Left hindlimb (tissue), 1 donor: ENCODE results near the gene CLCNKA.
"Not testable (repeated sequence)": the region's sequence is repeated elsewhere in the genome, so short reads cannot be mapped to it uniquely, and the experiment has no call there.

Source experiments
- DNase-seq: peaks from one replicate; pipeline ENCODE4 v3.0.0-alpha.2; 2018

Gene CLCNKA

DNA sequence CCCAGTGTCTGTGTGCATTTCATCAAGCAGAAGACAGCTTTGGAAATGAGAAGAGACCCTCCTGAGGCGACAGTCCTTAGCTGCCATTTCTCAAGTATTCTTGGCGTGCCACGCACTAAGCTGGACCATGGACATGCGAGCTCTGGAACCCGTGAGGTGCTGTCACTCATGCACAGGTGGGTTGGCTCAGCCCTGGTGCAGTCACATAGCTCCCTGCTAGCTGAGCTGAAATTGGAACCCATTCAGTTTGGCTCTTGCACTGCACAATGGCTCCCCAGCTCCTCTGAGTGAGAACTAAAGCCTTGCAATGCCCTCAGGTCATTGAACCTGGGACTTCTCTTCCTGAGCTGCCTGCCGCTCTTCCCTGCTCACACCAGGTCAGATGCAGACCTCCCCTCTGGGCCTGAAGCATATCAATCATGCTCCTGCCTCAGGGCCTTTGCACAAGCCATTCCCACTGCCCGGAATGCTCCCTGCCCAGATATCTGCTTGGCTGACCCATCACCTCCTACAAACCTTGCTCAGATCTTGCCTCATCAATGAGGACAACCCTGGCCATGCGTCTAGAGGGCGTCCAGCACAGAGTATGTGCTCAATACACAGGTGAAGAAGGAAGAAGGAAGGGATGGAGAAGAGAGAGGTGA lies 24.1 kb upstream of the CLCNKA start:
- DNase-seq: no peak

DNA sequence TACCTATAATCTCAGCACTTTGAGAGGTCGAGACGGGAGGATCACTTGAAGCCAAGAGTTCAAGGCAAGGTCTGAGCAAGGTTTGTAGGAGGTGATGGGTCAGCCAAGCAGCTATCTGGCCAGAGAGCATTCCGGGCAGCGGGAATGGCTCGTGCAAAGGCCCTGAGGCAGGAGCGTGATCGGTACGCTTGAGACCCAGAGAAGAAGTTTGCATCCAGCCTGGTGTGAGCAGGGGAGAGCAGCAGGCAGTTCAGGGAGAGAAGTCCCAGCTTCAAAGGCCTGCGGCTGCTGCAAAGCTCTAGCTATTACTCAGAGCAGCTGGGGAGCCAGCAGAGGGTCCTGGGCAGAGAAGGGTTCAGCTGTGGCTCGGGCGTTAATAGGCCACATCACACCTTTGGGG lies 22.9 kb upstream of the CLCNKA start:
- DNase-seq: no peak

DNA sequence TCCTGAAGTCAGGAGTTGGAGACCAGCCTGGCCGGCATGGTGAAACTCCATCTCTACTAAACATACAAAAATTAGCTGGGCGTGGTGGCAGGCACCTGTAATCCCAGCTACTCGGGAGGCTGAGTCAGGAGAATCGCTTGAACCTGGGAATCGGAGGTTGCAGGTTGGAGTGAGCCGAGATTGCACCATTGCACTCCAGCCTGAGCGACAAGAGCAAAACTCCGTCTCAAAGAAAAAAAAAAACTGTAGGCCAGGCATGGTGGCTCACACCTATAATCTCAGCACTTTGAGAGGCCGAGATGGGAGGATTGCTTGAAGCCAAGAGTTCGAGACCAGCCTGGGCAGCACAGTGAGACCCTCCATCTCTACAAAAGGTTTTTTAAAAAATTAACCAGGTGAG lies 20.6 kb upstream of the CLCNKA start:
- not testable (repeated sequence) for DNase-seq

DNA sequence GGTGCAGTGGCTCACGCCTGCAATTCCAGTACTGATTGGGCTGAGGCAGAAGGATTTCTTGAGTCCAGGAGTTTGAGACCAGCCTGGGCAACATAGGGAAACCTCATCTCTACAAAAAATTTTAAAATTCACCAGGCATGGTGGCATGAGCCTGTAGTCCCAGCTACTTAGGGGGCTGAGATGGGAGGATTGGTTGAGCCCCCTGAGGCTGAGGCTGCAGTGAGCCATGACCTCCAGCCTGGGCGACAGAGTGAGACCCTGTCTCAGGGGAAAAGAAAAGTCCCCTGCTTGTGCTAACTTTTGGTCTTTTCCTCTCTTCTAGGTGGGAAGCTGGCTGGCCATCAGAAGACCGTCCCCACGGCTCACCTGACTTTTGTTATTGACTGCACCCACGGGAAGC lies 16.2 kb upstream of the CLCNKA start:
- DNase-seq: no peak

DNA sequence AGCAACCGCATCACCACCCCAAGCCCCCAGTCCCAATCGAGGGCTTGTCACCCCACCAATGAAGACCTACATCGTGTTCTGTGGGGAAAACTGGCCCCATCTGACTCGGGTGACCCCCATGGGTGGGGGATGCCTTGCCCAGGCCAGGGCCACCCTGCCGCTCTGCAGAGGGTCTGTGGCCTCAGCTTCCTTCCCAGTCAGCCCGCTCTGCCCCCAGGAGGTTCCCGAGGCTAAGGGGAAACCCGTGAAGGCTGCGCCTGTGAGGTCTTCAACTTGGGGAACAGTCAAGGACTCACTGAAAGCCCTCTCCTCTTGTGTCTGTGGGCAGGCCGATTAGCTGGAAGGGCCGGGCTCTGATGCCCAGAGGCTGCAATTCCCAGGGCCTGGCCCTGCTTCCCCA lies 15.8 kb upstream of the CLCNKA start:
- DNase-seq: no peak

DNA sequence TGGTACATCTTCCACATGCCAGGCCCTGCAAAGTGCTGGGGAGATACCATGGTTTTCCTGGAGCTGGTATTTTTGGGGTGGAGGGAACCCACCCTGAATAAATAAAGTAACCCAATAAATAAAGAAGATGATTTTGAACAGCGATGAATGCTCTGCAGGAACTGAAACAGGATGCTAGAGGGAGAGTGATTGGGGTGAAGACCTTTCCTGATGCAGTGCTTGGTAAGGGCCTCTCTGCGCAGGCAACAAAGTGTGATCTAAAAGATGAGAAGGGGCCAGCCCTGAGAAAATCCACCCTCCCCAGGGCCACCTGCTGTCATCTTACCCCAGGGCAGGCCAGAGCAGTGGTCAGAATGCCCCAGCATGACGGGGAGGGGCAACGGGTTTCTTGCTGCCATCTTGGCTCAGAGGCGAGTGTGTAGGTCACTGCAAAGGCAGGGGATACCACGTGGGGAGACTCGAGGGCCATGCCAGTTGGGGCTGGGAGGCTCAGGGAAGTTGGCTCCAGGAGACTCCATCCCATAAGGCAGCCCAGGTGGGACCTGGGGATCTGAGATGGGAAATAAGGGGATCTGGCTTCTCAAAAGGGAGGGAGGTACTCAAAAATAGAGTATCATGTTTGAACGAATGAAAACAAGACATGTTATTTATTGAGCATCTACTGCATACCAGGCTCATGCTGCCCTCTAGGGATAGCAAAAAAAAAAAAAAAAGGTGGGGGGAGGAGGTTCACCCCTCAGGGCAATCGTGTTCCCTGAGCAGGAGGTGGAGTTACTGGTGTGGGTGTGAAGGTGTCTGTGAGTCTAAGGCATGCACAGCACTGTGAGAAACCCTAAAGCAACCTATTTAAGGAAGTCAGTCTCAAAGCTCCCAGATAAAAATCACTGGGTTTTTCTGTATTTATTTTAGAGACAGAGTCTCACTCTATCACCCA lies 15.0 kb upstream of the CLCNKA start:
- no peak for DNase-seq

DNA sequence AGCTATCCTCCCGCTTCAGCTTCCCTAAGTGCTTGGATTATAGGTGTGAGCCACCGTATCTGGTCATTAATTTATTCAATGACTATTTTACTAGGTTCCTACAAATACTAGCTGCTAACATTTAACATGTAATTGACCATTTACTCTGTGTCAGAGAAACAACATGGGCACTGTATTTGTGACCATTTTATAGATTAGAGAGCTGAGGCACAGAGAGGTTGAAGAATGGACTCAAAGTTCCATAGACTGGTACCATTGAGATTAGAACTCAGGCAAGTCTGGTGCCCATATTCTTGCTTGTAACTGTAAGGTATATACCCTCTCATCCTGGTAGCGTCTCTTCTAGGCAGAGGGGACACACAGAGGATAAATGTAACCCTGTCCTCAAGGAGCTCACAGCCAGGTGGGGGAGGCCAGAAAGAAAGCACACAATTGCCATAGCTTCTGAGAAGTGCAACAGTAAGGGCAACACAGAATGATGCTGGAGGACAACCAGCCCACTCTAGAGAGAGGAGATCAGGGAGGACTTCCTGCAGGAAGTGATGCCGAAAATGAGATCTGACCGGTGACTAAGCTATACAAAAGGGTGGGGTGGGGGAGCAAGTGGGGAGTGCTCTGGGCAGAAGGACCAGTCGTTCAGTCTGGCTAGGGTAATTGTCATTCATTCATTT lies 14.0 kb upstream of the CLCNKA start:
- no peak for DNase-seq

DNA sequence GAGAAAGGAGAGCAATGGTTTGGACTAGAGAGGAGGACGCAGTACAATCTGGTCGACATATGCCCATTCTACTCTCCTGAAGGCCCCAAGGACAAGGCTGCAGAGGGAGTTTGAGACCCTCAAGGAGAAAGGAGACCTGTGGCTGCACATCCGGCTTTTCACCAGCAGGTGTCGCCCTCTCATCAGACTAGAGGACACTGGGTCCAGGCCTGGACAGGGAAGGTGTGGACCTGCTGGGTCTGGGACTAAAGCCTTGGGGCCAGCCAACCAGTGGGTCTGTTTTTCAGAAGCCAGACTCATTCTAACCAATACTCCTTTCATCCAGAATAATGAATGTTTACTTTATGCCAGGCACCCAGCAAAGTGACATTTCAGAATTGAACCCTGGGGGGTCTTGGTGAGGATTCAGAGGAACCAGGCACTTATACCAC lies 12.8 kb upstream of the CLCNKA start:
- DNase-seq: peak; percentile 84

DNA sequence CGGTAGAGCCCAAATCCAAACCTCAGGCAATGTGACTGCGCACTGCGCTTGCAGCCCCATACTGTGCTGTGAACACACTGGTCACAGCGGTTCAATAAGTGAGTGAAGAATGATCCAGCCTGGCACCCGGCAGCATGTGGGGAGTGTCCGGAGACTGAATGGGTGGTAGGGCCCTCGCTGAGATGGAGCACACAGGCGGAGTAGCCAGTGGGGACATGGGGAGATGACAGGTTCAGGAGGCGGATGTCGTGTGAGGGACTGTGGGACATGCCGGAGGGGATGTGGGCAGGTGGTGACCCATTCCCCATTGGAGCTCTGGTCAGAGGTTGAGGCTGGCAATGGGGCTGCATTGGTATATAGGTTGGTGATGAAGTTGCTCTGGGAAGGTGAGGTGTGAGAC lies 12.2 kb upstream of the CLCNKA start:
- DNase-seq: no peak

DNA sequence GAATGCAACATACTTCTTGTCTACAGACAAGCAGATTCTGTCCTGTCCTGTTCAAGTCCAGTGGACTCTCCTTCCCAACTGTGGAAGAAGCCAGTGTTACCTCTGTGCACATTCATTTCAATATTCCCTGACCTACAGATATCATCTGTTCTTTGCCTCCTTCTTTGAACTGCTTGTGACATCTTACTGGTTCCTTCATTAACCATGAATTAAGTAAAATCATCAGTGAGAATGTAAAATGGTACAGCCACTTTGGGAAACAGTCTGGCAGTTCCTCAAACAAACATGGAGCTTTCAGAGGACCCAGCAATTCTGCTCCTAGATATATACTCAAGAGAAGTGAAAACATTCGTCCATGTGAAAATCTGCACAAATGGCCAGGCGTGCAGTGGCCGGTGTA lies 11.0 kb upstream of the CLCNKA start:
- no peak for DNase-seq

DNA sequence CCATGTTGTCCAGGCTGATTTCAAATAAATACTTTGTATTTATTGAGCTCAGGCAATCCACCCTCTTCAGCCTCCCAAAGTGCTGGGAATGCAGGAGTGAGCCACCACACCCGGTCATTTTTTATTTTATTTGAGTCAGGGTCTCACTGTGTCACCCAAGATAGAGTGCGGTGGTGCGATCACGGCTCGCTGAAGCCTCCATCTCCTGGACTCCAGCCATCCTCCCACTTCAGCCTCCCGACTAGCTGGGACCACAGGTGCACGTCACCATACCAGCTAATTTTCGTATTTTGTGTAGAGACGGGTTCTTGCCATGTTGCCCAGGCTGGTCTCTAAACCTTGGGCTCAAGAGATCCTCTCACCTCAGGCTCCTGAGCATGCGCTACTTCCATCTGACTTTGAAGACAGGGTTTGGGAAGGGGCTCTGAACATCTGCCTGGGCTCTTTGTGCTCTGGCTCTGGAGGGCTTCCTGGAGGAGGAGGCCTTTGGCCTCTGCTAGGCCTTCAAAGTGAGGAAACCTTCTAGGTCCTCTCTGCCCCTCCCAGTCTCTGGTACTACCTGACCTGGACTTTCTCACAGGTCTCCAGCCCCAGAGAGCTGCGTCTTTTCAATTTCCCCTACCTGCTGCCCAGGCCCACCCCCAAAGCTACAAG lies 9.8 kb upstream of the CLCNKA start:
- DNase-seq: no peak

DNA sequence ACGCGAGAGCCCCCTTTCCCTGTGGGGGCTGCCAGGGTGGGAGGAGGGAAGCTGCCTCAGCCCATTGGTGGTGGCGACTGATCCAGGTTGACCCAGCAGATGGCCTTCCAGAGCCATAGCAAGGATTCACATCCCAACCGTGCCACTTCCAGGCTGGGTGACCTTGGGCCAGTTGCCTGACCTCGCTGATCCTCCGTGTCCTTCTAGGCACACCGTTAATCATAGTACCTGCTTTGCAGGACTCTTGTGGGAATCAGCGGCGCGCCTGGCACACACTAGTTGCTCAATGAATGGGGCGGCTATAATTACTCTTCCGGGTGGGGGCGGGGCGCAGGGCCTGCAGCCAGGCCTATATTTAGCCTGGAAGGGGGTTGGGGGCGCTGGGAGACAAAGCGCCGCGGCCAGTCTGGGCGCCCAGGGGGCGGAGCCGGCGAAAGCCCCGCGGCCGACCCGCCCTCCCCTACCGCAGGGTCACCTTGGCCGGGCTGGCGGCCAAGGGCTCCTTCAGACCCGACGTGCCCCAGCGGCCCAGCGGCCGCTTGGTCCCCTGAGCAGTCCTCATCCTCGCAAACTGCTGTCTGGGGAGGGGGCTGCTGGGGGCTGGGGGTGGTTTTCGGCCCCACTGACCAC lies 9.1 kb upstream of the CLCNKA start:
- peak; percentile 76 for DNase-seq

DNA sequence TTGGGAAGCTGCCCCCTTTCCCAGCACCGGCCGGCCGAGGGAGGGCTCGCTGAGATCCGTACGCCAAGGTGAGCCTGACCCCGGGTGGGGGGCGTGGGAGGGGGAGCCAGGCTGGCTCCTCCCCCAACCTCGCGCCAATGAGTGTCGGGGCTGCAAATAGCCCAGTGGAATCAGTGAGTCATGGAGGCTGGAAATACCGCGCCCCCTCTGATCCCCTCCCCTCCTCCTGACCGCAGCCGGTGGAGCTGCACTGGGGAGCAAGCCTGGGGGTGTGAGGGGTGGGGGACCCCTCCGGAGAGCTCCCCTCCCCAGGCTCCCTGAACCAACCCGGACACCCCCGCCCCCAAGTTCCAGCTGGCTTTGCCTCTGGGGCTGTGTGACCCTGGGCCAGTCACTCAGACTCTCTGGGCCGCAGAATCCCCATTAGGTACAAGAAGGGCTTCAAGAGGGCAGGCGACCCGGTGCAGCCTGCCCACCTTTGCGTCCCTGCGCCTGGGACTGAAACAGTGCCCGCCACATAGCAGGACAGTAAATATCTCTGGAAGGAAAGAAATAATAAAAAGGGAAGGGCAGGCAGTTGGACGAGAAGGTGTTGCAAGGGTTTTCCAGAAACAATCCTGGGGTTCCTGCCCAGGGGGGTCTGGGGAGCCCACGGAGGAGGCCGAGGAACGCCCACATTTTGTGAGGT lies 8.5 kb upstream of the CLCNKA start:
- DNase-seq: peak; percentile 82

DNA sequence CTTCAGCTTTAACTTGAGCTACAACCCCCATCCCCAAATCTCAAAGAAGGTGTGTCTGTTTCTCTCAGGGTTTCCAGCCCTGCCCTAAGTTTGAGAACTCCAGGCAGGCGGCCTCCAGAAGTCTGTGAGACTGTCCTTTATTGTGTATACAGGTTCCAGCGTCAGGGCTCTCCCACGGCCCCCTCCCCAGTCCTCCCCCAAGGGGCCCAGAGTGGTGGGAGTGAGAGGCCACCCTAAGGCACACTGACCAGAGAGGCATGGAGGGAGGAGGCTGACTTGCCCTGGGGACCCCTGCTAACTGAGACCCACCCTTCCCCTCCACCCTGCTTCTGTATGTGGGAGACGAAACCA lies 8.0 kb upstream of the CLCNKA start:
- no peak for DNase-seq

DNA sequence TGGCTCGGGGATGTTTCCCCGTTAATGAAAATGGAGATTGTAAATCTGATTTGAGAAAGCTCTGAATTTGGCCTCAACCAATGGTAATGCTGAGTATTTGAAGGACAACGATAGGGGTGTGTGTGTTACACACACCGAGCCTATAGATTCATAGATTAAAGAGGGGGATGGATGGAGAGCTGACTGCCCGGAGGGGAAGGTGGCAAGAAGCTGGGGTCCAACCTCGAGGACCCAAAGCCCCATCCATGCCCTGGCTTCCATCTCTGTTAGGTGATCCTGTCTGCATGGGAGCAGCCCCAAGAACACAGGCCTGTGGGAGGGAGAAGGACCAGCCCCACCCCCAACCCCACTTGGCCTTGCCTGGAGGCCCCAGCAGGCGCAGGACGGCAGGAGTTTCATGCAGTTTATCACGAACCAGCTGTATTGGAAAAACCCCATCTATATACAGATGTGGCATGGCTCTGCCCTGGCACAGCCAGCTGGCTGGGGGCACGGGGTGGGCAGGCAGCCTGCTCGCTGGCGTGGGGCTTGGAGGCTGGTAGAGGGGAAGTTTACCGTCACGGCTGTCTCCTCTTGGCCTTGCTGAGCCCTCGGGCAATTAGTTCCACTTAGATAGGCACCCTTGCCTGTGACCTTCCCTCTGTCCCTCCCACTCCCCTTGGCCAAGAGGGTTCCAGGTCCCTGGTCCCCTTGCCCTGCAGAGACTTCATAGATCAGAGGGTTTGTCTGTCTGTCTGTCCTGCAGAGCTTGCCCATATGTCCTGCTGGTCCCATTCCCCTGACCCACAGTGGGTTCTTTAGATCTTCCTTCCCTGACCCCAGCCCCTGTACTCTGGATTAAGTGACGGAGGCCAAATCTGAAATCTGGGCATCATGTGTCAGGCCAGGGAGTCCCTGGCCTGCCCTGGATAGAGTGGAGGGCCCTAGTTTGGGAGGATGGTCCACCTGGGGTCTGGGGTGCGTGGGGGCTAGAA lies 7.0 kb upstream of the CLCNKA start:
- peak; percentile 40 for DNase-seq

DNA sequence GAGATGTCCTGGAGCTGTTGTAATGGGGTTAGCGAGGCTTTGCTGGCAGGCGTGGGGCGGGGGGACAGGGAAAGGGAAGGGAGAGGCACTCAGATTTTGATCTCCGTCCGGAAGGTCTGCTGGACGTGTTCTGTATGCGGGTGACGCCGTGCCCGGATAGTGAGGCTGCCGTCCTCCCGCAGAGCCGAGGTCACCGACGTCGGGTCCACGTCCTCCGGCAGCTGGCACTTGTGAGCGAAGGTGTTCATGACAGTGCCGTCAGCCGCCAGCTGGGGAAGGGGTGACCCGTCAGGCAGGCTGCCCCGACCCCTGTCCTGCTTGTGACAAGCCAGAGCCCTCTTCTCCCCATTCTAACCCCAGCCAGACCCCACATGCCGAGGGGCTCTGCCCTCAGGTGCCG lies 6.3 kb upstream of the CLCNKA start:
- peak; percentile 18 for DNase-seq

DNA sequence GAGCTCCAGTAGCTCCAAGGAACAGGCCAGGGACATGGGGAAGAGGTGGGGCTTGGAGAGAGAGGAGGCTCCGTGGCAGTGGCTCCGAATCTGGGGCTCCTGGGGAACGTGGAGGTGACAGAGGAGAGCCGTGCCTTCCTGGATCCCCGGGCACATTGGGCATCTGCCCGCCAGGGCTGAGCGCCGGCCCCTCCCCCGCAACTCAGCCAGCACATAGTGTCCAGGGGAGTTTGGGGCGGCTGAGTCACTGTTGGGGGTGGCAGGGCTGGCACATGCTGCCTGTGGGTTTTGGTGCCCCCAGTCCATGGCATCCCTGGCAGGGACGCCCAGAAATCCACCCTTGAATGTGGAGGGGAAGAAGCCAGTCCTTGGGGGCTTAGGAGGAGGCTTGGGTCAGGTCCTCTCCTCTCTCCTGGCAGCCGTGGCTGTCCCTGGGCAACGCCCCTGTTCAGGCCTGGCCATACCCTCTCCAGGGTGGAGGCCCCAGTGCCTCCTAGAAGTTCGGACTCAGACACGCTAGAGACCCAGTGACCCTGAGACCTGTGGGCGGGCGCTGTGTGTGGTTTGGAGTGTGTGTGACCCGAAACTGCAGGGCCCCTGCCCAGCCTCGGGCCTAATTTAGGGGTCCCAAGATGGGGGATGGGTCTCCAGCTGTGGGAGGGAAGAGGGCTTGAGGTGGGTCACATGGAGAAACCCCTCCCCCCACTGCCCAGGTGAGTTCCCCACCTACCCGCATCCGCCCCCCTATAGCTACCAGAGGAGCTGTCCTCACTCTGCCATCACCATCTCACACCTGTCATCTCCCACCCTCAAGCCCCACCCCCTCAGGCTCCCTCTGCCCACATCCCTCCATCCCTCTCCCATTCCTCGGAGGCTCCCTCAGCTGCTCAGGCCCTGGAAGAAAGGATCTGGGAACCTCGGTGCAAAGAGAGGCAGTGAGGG lies 5.6 kb upstream of the CLCNKA start:
- DNase-seq: peak; percentile 27

DNA sequence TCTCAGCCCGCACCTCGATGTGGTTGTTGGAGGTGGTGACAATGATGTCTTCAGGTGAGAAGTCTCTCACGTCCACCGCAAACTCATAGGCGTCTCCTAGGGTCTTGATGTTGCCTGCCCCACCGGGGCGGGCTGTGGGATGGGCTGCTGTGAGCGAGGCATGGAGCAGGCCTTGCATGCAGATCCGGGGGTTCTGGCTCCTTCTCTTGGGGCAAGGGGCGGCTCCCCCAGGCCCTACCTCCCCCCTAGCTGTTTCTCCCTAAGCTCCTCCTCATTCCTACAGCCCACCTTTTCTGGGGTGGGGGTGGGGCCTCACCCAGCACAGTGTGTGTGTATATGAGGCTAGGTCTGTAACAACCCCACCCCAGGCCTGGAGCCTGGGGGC lies 4.8 kb upstream of the CLCNKA start:
- DNase-seq: peak; percentile 21

DNA sequence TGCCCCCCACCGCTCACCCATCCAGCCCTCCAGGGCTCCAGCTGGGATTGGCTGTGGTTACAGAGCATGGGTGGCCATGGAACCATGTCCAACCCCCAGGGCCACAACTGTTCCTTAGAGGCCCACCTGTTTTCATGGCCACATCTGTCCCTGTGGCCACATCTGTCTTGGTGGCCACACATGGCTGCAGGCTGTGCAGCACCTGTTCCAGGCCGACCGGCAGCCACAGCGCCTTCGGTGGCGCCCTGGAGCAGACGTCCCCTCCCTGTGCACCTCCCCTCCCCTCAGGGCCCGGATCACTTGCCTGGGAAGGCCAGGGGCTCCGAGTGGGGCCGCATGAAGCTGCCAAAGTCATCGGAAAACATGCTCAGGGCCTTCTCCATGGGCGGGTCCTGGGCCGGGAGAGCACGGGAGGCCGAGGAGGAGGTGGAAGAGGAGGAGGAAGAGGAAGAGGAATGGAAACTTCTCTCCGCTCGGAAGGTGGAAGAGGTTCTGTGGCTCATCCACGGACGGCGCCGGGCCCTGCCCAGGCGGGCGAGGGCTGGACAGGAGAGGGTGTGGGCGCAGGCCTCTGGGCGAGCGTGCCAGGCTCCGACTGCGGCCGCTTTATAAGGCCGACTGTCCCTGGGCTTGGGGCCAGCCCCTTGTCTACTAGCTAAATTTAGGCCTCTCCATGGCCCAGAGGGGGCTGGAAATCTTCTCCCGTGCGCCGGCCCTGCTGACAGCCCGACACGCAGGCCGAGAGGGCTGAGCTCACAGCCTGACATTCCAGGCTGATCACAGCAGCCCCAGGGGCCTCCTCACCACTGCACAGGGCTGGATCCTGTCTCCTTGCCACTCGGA lies 4.2 kb upstream of the CLCNKA start, which contains the start of gene HSPB7:
TSS of gene HSPB7 (minus strand) at position 583 of the 843 bp plus-strand sequence. CDS start at position 503, 80 bp downstream.
- peak; percentile 87 for DNase-seq
